ACC112 (cell line): ENCODE data around the gene KLF4.

Experiments used
- H2AFZ ChIP-seq: fragments of 200-600 bp; sonication (generic); one replicate; pipeline ENCODE4 v1.6.0; 2017; ENCODE audit warnings: antibody characterized with exemption, low read length; ENCODE audit not compliant: unreplicated experiment
- H3K27ac ChIP-seq: fragments of 200-600 bp; sonication (generic); 2 replicates; pipeline ENCODE4 v1.5.1; 2014; ENCODE audit warnings: low read depth, mild to moderate bottlenecking, antibody characterized with exemption, low read length, moderate library complexity
- H3K27me3 ChIP-seq: fragments of 200-600 bp; sonication (generic); 2 replicates; pipeline ENCODE4 v1.6.1; 2014; ENCODE audit warnings: mild to moderate bottlenecking, antibody characterized with exemption, low read length, moderate library complexity, mixed read lengths; ENCODE audit not compliant: insufficient read depth
- H3K36me3 ChIP-seq: fragments of 200-600 bp; sonication (generic); 2 replicates; pipeline ENCODE4 v1.6.1; 2016; ENCODE audit warnings: mild to moderate bottlenecking, antibody characterized with exemption, low read length, moderate library complexity, mixed read lengths; ENCODE audit not compliant: insufficient read depth
- H3K4me1 ChIP-seq: fragments of 200-600 bp; sonication (generic); one replicate; pipeline ENCODE4 v1.6.1; 2016; ENCODE audit warnings: low read length, mixed read lengths; ENCODE audit not compliant: insufficient read depth, unreplicated experiment, control insufficient read depth
- H3K4me3 ChIP-seq: fragments of 200-600 bp; sonication (generic); 2 replicates; pipeline ENCODE4 v1.5.1; 2014; ENCODE audit warnings: mild to moderate bottlenecking, low read depth, low read length
- H3K79me2 ChIP-seq: fragments of 200-600 bp; sonication (generic); one replicate; pipeline ENCODE4 v1.6.0; 2016; ENCODE audit warnings: low read length; ENCODE audit not compliant: control insufficient read depth, unreplicated experiment, insufficient read depth

The KLF4 gene

GRCh38 chr9:107489687-107490605 lies at the start of gene KLF4:
TSS of gene KLF4 (minus strand) at chr9:107489769. CDS start at chr9:107489172, 597 bp downstream.
- Histone ChIP-seq H2AFZ (peak within 1 kb of the TSS; percentile 83), H3K4me1 (peaks cover 25% of the 10 kb centered on the region), H3K4me3 (peak within 1 kb of the TSS; percentile 86)

GRCh38 chr9:107536462-107536861 lies 46.9 kb upstream of the KLF4 start:
- no peak overlapping the region for H2AFZ ChIP-seq
- no peaks in the 10 kb centered on the region for H3K36me3 ChIP-seq
- H3K79me2 ChIP-seq = no peaks in the 10 kb centered on the region
- no peak overlapping the region for H3K4me3 ChIP-seq
- H3K27ac ChIP-seq = no peak overlapping the region
- H3K27me3 ChIP-seq = no peaks in the 10 kb centered on the region
- peaks cover 10% of the 10 kb centered on the region for H3K4me1 ChIP-seq

More at GRCh38 chr9:107489687-107490605, at the start of gene KLF4:
- H3K27ac ChIP-seq = peak within 1 kb of the TSS; percentile 91
- H3K27me3 ChIP-seq = no peaks in the 10 kb centered on the region
- peaks cover 26% of the 10 kb centered on the region for H3K36me3 ChIP-seq
- H3K79me2 ChIP-seq = peaks cover 40% of the 10 kb centered on the region

- H3K27ac ChIP-seq = no peak overlapping the region
- H3K4me1 ChIP-seq = peaks cover 4% of the 10 kb centered on the region
- no peak overlapping the region for H2AFZ ChIP-seq
- no peaks in the 10 kb centered on the region for H3K79me2 ChIP-seq
- no peaks in the 10 kb centered on the region for H3K36me3 ChIP-seq
- H3K27me3 ChIP-seq = no peaks in the 10 kb centered on the region
- no peak overlapping the region for H3K4me3 ChIP-seq
Measured at GRCh38 chr9:107534510-107535078, 45.0 kb upstream of the KLF4 start.

GRCh38 chr9:107530679-107531078 lies 41.1 kb upstream of the KLF4 start:
- H3K36me3 ChIP-seq = no peaks in the 10 kb centered on the region
- H3K27me3 ChIP-seq = no peaks in the 10 kb centered on the region
- H3K4me1 ChIP-seq = no peaks in the 10 kb centered on the region
- H3K4me3 ChIP-seq = no peak overlapping the region
- H2AFZ ChIP-seq = no peak overlapping the region
- no peak overlapping the region for H3K27ac ChIP-seq
- no peaks in the 10 kb centered on the region for H3K79me2 ChIP-seq

DNA sequence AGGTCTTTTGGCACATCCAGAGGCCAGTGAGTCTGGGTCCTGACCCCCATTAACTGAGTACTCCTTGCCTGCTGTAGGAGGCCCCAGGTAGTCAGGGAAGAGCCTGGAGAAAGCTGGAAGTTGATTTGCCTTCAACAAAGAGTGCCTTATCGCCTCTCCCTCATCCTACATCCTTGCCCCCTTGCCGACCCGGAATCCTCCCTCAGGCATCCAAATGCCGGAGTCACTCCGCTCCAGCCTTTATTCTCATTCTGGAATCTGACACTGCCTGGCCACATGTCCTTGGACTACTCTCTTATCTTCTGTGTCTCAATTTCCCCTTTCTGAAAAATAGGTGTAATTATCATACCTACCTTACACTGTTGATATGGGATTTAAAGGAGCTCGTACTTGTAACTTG lies 39.1 kb upstream of the KLF4 start:
- Histone ChIP-seq H3K27me3 (no peaks in the 10 kb centered on the region), H3K4me3 (no peak overlapping the region), H3K4me1 (no peaks in the 10 kb centered on the region), H3K27ac (no peak overlapping the region), H3K79me2 (no peaks in the 10 kb centered on the region), H3K36me3 (no peaks in the 10 kb centered on the region), H2AFZ (no peak overlapping the region)

- Histone ChIP-seq H3K27me3 (no peaks in the 10 kb centered on the region), H3K4me1 (no peaks in the 10 kb centered on the region), H3K36me3 (no peaks in the 10 kb centered on the region), H3K27ac (no peak overlapping the region), H3K4me3 (no peak overlapping the region), H2AFZ (no peak overlapping the region), H3K79me2 (no peaks in the 10 kb centered on the region)
Measured at GRCh38 chr9:107523539-107523938, 34.0 kb upstream of the KLF4 start.

DNA sequence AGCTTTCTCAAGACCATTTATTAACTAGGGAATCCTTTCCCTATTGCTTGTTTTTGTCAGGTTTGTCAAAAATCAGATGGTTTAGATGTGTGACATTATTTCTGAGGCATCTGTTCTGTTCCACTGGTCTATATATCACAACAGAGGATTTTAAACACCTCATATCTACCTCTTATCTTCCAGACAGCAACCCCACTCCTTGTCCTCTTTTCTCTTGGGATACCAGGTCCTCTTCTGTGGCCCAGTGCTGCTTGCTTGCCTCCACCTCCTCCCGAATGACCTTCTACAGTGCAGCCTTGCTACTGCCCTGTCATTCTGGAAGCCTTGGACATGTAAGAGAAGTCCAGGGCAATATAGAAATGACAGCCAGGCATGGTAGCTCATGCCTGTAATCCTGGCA lies 30.6 kb upstream of the KLF4 start:
- Histone ChIP-seq H3K4me1 (no peaks in the 10 kb centered on the region), H3K79me2 (no peaks in the 10 kb centered on the region), H3K27ac (no peak overlapping the region), H3K4me3 (no peak overlapping the region), H2AFZ (no peak overlapping the region), H3K36me3 (no peaks in the 10 kb centered on the region), H3K27me3 (no peaks in the 10 kb centered on the region)

GRCh38 chr9:107518037-107518807 lies 28.7 kb upstream of the KLF4 start:
- H2AFZ ChIP-seq = no peak overlapping the region
- H3K4me3 ChIP-seq = no peak overlapping the region
- no peak overlapping the region for H3K27ac ChIP-seq

DNA sequence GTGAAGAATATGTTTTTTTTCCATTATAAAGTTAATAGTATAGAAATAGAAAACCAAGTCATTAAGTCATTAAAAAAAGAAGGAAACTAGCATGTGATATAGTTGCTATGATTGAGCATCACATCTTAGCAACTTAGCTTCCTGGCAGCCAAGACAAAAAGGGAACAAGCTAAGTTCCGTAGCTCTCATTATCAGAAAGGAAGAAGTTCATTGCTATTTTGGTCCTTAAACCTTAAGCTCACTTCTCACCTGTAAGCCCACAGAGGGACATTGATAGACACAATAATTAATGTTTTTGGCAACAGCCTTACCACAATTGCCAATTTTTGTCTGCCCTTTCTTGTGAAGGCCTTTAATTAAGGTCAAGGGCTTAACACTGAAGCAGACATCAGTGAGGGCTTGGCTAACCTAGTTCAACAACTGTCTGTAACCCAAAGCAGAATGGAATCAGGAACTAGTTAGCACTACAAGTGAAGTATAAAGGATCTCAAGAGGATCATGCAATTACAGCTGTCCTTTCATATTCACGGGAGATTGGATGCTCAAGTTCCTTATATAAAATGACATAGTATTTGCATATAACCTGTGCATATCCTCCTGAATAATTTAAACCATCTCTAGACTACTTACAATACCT lies 24.0 kb upstream of the KLF4 start:
- Histone ChIP-seq H2AFZ (no peak overlapping the region), H3K4me1 (no peaks in the 10 kb centered on the region), H3K36me3 (no peaks in the 10 kb centered on the region), H3K4me3 (no peak overlapping the region), H3K27me3 (no peaks in the 10 kb centered on the region), H3K79me2 (no peaks in the 10 kb centered on the region), H3K27ac (no peak overlapping the region)

More at GRCh38 chr9:107518037-107518807, 28.7 kb upstream of the KLF4 start:
- Histone ChIP-seq H3K36me3 (no peaks in the 10 kb centered on the region), H3K4me1 (no peaks in the 10 kb centered on the region), H3K79me2 (no peaks in the 10 kb centered on the region), H3K27me3 (no peaks in the 10 kb centered on the region)
